GM12872 (cell line): ENCODE data around the gene RGS3.
A peak's percentile ranks its signal among the peaks of the same experiment; 100 is the strongest.

Experiments used
- TF ChIP-seq, protein P1 (sequence below): IDR thresholded peaks from 3 replicates; pipeline ENCODE4 v1.5.1; 2011; ENCODE audit warnings: low read depth, mild to moderate bottlenecking, low read length, moderate library complexity; ENCODE audit not compliant: insufficient read depth

RGS3 gene

DNA sequence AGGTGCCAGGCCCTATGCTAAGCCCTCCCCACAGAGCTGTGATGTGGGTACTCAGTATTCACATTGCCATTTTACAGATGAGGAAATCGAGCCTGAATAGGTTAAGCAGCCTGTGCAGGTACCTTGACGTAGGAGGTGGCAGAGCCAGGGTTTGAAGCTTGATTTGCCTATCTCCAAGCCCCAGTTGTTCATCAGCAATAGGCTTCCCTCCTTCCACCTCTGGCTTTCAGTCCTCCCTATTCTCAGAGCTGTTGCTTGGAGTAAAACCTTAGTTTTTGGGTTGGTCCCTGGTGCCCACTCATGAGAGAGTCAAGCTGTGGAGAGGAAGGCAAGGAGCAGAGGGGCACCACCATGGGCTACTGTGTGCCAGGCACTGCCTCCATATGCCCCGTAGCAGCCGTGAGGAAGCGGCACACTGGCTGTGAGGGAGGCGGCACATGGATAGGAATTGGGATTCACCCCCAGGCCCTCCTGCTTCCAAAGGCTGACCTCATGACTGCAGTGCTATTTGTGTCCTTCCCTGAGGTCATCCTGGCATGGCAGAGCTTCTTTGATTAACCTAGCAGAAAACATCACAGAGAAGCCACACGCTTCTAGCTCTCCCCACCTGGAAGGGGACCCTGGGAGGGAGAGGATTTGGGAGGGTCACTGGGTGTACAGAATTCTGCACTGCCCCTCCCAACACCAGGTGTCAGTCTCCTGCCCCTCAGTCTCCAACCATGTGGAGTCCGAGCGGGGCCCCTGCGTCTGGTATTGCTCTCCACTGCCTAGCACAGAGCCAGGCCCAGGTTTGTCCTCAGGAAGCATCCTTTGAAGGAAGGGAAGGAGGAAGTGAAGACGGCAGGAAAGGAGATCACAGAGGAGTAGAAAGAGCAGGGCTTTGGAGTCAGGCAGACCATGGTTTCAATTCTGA lies 109.8 kb downstream of the RGS3 start:
- TF ChIP-seq, protein P1, sequence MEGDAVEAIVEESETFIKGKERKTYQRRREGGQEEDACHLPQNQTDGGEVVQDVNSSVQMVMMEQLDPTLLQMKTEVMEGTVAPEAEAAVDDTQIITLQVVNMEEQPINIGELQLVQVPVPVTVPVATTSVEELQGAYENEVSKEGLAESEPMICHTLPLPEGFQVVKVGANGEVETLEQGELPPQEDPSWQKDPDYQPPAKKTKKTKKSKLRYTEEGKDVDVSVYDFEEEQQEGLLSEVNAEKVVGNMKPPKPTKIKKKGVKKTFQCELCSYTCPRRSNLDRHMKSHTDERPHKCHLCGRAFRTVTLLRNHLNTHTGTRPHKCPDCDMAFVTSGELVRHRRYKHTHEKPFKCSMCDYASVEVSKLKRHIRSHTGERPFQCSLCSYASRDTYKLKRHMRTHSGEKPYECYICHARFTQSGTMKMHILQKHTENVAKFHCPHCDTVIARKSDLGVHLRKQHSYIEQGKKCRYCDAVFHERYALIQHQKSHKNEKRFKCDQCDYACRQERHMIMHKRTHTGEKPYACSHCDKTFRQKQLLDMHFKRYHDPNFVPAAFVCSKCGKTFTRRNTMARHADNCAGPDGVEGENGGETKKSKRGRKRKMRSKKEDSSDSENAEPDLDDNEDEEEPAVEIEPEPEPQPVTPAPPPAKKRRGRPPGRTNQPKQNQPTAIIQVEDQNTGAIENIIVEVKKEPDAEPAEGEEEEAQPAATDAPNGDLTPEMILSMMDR: no peak

- TF ChIP-seq, protein P1: no peak
Observed at GRCh38 chr9:113573959-113574352, 110.4 kb downstream of the RGS3 start.

DNA sequence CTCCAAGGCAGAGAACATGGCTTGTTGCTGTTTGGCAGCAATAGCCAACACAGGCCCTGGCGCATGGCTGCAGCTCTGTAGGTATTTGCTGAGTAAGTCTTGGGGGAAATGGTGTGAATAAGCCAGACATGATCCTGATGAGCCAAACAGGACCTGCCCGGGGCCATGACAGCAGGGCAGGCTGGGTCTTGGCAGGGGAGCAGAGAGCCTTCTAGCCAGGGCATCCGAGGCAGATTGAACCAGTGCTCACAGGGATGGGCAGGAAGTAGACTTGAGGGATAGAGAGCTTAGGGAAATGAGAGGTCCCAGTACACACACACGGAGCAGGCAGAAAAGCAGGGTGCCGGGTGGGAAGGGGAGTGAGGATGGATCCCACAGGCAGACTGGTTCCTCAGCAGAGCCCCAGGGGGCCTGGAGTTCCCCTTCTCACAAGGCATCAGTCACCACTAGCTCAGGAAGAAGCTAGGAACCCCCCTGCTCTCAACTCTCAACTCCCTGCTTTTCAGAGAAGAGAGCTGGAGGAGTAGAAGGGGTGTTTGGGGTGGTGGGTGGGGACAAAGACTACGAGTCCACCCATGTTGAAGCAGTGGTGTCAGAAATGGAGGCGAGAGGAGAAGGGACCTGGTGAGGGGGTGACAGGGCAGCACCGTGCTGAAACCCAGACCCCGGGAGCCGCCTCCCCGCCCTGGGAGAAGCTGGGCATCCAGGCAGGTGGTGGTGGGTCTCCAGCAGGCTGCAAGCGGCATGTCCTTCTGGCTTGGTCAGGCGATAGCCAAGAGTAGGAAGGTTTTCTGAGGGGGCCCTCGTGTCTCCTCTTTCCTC lies 111.1 kb downstream of the RGS3 start:
- TF ChIP-seq, protein P1: no peak

DNA sequence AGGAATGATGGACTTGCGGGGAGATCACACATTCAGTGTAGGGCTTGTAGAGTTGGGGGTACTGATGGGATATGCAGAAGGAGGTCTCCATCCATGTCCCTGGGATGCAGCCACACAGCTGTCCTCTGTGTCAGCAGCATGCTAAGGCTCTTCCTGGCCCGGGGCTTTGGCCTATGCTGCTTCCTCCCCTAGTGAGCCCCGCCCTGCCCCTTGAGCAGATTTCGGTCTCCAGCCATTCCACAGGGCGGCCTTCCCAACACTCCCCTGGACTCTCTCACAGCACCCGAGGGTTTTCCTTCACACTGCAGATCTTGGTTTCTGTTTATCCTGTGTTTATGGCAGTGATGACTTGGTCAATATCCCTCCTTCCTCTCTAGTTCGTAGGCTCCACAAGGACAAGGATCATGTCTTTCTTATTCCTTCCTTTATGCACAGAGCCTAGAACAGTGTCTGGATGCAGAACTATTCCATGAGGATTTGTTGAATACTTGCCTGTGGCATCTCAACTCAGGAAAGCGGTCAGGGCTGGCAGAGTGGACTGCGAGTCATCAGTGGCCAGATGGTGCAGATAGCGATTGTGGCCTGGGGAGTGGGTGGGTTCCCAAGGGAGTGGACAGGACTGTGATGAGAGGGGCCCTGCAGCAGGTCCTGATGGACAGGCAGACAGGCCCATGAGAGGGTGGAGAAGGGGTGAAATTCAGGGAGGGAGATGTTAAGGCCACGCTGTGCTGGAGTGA lies 114.2 kb downstream of the RGS3 start:
- TF ChIP-seq, protein P1: no peak

- TF ChIP-seq, protein P1: 0 out of 3 replicates have a peak, but pooled peaks have one; percentile 7
Observed at GRCh38 chr9:113578279-113578865, 114.8 kb downstream of the RGS3 start.

DNA sequence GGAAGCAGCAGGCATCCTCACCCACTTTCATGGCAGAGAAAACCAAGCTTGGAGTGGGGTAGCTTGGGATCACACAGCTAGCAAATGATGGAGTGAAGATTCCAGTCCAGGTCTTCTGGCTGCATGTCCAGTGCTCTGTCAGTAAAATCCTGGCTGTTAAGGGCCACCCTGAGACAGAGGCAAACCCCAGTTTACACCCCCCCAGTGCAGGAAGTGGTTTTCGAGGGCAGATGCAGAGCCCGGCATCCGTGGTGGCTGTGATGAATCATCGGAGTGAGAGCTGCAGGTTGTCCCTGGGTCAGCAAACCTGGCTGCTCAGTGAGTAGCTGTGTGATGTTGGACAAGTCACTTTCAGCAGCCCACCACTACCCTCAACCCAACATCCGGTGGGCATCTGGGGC lies 115.4 kb downstream of the RGS3 start:
- TF ChIP-seq, protein P1: no peak
